Measurements from ENCODE around the gene DLGAP1. TPM values are rescaled to one million over a fixed set of nuclear protein-coding genes. Genes with fewer than 3 reads are reported as not detected.
A peak's percentile ranks its signal among the peaks of the same experiment; 100 is the strongest.
"Not testable (repeated sequence)": the region's sequence is repeated elsewhere in the genome, so short reads cannot be mapped to it uniquely, and the experiment has no call there.

Gene DLGAP1
- total RNA-seq, 1 experiment from 2014 or later = 2.9 TPM

- DNase-seq (ENCODE audit: low read depth) = peak; percentile 26
Observed at GRCh38 chr18:4391859-4392258, 63.2 kb downstream of the DLGAP1 start.

GRCh38 chr18:4385876-4386275 is 69.2 kb downstream of the DLGAP1 start:
- DNase-seq (ENCODE audit: low read depth) = no peak

GRCh38 chr18:4384932-4385331 is 70.2 kb downstream of the DLGAP1 start:
- DNase-seq (ENCODE audit: low read depth) = no peak

GRCh38 chr18:4374564-4374963 is 80.5 kb downstream of the DLGAP1 start:
- DNase-seq (ENCODE audit: low read depth) = no peak

- DNase-seq (ENCODE audit: low read depth) = no peak
Observed at GRCh38 chr18:4369705-4370104, 85.4 kb downstream of the DLGAP1 start.

GRCh38 chr18:4360221-4360715 is 94.8 kb downstream of the DLGAP1 start:
- no peak for DNase-seq (ENCODE audit: low read depth)

- no peak for DNase-seq (ENCODE audit: low read depth)
Observed at GRCh38 chr18:4358618-4359017, 96.5 kb downstream of the DLGAP1 start.

- no peak for DNase-seq (ENCODE audit: low read depth)
Observed at GRCh38 chr18:4357579-4357978, 97.5 kb downstream of the DLGAP1 start.

- no peak for DNase-seq (ENCODE audit: low read depth)
Observed at GRCh38 chr18:4356929-4357328, 98.2 kb downstream of the DLGAP1 start.

- no peak for DNase-seq (ENCODE audit: low read depth)
Observed at GRCh38 chr18:4353853-4354418, 101.2 kb downstream of the DLGAP1 start.

- peak; percentile 6 for DNase-seq (ENCODE audit: low read depth)
Observed at GRCh38 chr18:4352746-4353551, 102.2 kb downstream of the DLGAP1 start.

GRCh38 chr18:4351005-4351404 is 104.1 kb downstream of the DLGAP1 start:
- no peak for DNase-seq (ENCODE audit: low read depth)

GRCh38 chr18:4335386-4335785 is 119.7 kb downstream of the DLGAP1 start:
- DNase-seq (ENCODE audit: low read depth) = no peak

GRCh38 chr18:4333043-4333442 is 122.1 kb downstream of the DLGAP1 start:
- no peak for DNase-seq (ENCODE audit: low read depth)

GRCh38 chr18:4319738-4320677 is 135.1 kb downstream of the DLGAP1 start:
- peak; percentile 7 for DNase-seq (ENCODE audit: low read depth)

GRCh38 chr18:4318311-4318710 is 136.8 kb downstream of the DLGAP1 start:
- no peak for DNase-seq (ENCODE audit: low read depth)

GRCh38 chr18:4311945-4312344 is 143.2 kb downstream of the DLGAP1 start:
- not testable (repeated sequence) for DNase-seq (ENCODE audit: low read depth)

- DNase-seq (ENCODE audit: low read depth) = no peak
Observed at GRCh38 chr18:4311136-4311535, 144.0 kb downstream of the DLGAP1 start.

GRCh38 chr18:4309227-4309626 is 145.9 kb downstream of the DLGAP1 start:
- no peak for DNase-seq (ENCODE audit: low read depth)

GRCh38 chr18:4308576-4308975 is 146.5 kb downstream of the DLGAP1 start:
- DNase-seq (ENCODE audit: low read depth) = no peak

GRCh38 chr18:4299395-4299794 is 155.7 kb downstream of the DLGAP1 start:
- DNase-seq (ENCODE audit: low read depth) = no peak

- no peak for DNase-seq (ENCODE audit: low read depth)
Observed at GRCh38 chr18:4293337-4293736, 161.8 kb downstream of the DLGAP1 start.
